SU-DHL-6 (cell line): ENCODE measurements around the gene MPRIP.

Source experiments
- H2AFZ ChIP-seq: fragments of 200-600 bp; sonication (generic); 2 replicates; pipeline ENCODE4 v1.6.1; 2014; ENCODE audit warnings: low read depth, mild to moderate bottlenecking, moderate library complexity, mixed read lengths, antibody characterized with exemption, low read length; ENCODE audit not compliant: severe bottlenecking
- H3F3A ChIP-seq: fragments of 200-600 bp; shearing (Covaris generic); 2 replicates; pipeline ENCODE4 v1.6.0; 2016; ENCODE audit warnings: antibody characterized with exemption, mild to moderate bottlenecking; ENCODE audit not compliant: insufficient read depth
- H3K27ac ChIP-seq: fragments of 200-600 bp; sonication (generic); 2 replicates; pipeline ENCODE4 v1.5.1; 2016; ENCODE audit warnings: low read depth, mild to moderate bottlenecking, low read length, moderate library complexity, mixed read lengths
- H3K27me3 ChIP-seq: fragments of 200-600 bp; sonication (generic), shearing (Covaris generic); 2 replicates; pipeline ENCODE4 v1.6.0; 2014; ENCODE audit warnings: mild to moderate bottlenecking, low read length
- H3K36me3 ChIP-seq: fragments of 200-600 bp; sonication (generic); 2 replicates; pipeline ENCODE4 v1.6.1; 2014; ENCODE audit warnings: mild to moderate bottlenecking, low read length, mixed read lengths
- H3K4me2 ChIP-seq: fragments of 300-600, 200-600 bp; shearing (Covaris generic), sonication (generic); 2 replicates; pipeline ENCODE4 v1.6.0; 2014; ENCODE audit warnings: low read length, low read depth, mild to moderate bottlenecking; ENCODE audit not compliant: poor library complexity, severe bottlenecking
- H3K4me3 ChIP-seq: fragments of 200-600 bp; sonication (generic); 2 replicates; pipeline ENCODE4 v1.5.1; 2014; ENCODE audit warnings: antibody characterized with exemption, low read length, mild to moderate bottlenecking, mixed read lengths; ENCODE audit not compliant: insufficient read depth, poor library complexity, severe bottlenecking
- H3K79me2 ChIP-seq: fragments of 200-600 bp; sonication (generic); 2 replicates; pipeline ENCODE4 v1.6.1; 2014; ENCODE audit warnings: mild to moderate bottlenecking, low read length, moderate library complexity; ENCODE audit not compliant: insufficient read depth
- H3K9ac ChIP-seq: fragments of 200-600 bp; sonication (generic); 2 replicates; pipeline ENCODE4 v1.7.0; 2014; ENCODE audit warnings: mild to moderate bottlenecking, low read length
- H3K9me2 ChIP-seq: fragments of 200-600 bp; sonication (generic); replicated peaks from 2 replicates; pipeline ENCODE4 v1.6.1; 2014; ENCODE audit warnings: low read length; ENCODE audit not compliant: insufficient read depth
- H3K9me3 ChIP-seq: fragments of 200-600 bp; sonication (generic); 2 replicates; pipeline ENCODE4 v1.6.1; 2014; ENCODE audit warnings: low read length, mixed read lengths; ENCODE audit not compliant: insufficient read depth
- H4K20me1 ChIP-seq: fragments of 200-600 bp; sonication (generic); 2 replicates; pipeline ENCODE4 v1.6.1; 2014; ENCODE audit warnings: low read depth, mild to moderate bottlenecking, antibody characterized with exemption, low read length, moderate library complexity, mixed read lengths
- CTCF ChIP-seq: fragments of 200-600 bp; sonication (generic); IDR thresholded peaks from one replicate; pipeline ENCODE4 v1.5.1; 2017; ENCODE audit warnings: antibody characterized with exemption, mild to moderate bottlenecking, low read length, moderate library complexity; ENCODE audit not compliant: insufficient read depth, poor library complexity, severe bottlenecking
- EZH2phosphoT487 ChIP-seq: fragments of 200-600 bp; sonication (generic), shearing (Covaris generic); conservative IDR thresholded peaks from 2 replicates; pipeline ENCODE4 v1.6.1; 2018; ENCODE audit warnings: mild to moderate bottlenecking, antibody characterized with exemption, low read length, moderate library complexity, mixed read lengths

Gene MPRIP

GRCh38 chr17:17034496-17035075 lies 7.7 kb upstream of the MPRIP start:
- Histone ChIP-seq H3K36me3 (no peaks in the 10 kb centered on the region), H3K79me2 (no peaks in the 10 kb centered on the region), H3K9ac (no peak overlapping the region), H3K27me3 (no peaks in the 10 kb centered on the region), H3K4me3 (no peak overlapping the region), H3K9me2 (no peaks in the 10 kb centered on the region), H2AFZ (no peak overlapping the region), H3K9me3 (no peaks in the 10 kb centered on the region), H3K27ac (no peak overlapping the region), H3F3A (no peaks in the 10 kb centered on the region), H4K20me1 (no peaks in the 10 kb centered on the region), H3K4me2 (no peak overlapping the region)
- TF ChIP-seq EZH2phosphoT487 (no peak), CTCF (no peak)

- Histone ChIP-seq H3K27me3 (no peaks in the 10 kb centered on the region), H3K9ac (no peak overlapping the region), H2AFZ (no peak overlapping the region), H3K9me3 (no peaks in the 10 kb centered on the region), H3K4me3 (no peak overlapping the region), H3F3A (no peaks in the 10 kb centered on the region), H3K4me2 (no peak overlapping the region), H4K20me1 (no peaks in the 10 kb centered on the region), H3K36me3 (no peaks in the 10 kb centered on the region), H3K79me2 (no peaks in the 10 kb centered on the region), H3K27ac (no peak overlapping the region), H3K9me2 (no peaks in the 10 kb centered on the region)
- TF ChIP-seq EZH2phosphoT487 (no peak), CTCF (no peak)
Measured at GRCh38 chr17:17035490-17035889, 6.8 kb upstream of the MPRIP start.

- Histone ChIP-seq H3K27me3 (no peaks in the 10 kb centered on the region), H4K20me1 (no peaks in the 10 kb centered on the region), H3K9me2 (no peaks in the 10 kb centered on the region), H3K9ac (no peak overlapping the region), H3K79me2 (no peaks in the 10 kb centered on the region), H3F3A (no peaks in the 10 kb centered on the region), H3K9me3 (no peaks in the 10 kb centered on the region), H3K4me3 (no peak overlapping the region), H3K27ac (no peak overlapping the region), H3K36me3 (no peaks in the 10 kb centered on the region), H3K4me2 (no peak overlapping the region), H2AFZ (no peak overlapping the region)
- TF ChIP-seq CTCF = no peak
- TF ChIP-seq EZH2phosphoT487 = no peak
Measured at GRCh38 chr17:17035920-17036523, 6.2 kb upstream of the MPRIP start.
